GM12892 (cell line): ENCODE measurements around the gene PSMC3IP.

Source experiments
- POLR2A ChIP-seq: IDR thresholded peaks from 2 replicates; pipeline ENCODE4 v1.6.1; 2011; ENCODE audit warnings: low read depth, low read length, control low read depth
- POLR2AphosphoS5 ChIP-seq: IDR thresholded peaks from 2 replicates; pipeline ENCODE4 v1.6.1; 2011; ENCODE audit warnings: low read depth, low read length, control low read depth
- TAF1 ChIP-seq: IDR thresholded peaks from 2 replicates; pipeline ENCODE4 v1.6.1; 2011; ENCODE audit warnings: low read depth, mild to moderate bottlenecking, control low read depth, low read length, borderline replicate concordance

DNA sequence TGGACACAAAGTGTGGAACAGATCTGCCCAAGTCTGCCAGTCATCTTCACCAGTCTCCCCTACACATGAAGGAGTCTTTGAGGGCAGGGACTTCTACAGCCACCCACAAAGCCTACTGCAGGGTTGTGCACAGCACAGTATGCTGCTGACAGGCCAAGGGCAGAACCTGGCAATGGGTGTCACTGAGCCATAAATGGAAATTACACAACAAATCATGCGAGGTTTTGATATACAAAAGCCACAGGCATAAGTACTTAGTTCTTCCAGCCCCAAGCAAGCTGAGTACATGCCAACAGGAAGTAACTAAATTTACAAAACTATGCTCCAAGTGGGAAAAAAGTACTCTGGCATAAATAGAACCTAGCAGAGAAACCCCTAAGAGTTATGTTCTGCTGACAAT is 7.8 kb upstream of the PSMC3IP start:
- no peak for TF ChIP-seq POLR2A
- TF ChIP-seq POLR2AphosphoS5, result no peak
- no peak for TF ChIP-seq TAF1
